Fibroblast of lung (primary cell): ENCODE data around the gene GDF11.

Source experiments
- CTCF ChIP-seq, 2 donors: IDR thresholded peaks in 1 of 2; conservative IDR thresholded peaks in 1 of 2; 1 replicate in 1 of 2; 2 replicates in 1 of 2; pipeline ENCODE4 v1.5.1; 2011 to 2012; ENCODE audit warnings: low read length in 2 of 2, control low read depth in 1 of 2, inconsistent platforms in 1 of 2, low read depth in 1 of 2, mild to moderate bottlenecking in 1 of 2
- EZH2 ChIP-seq: IDR thresholded peaks from 2 replicates; pipeline ENCODE4 v1.5.1; 2012; ENCODE audit warnings: low read length, control low read depth, mild to moderate bottlenecking; ENCODE audit errors: missing control alignments

- TF ChIP-seq CTCF (conservative IDR thresholded peaks at IDR 0.05 in 1 of 2, IDR thresholded peaks at IDR 0.05 in 1 of 2; ENCODE audit: low read depth in 1 of 2, low read length in 2 of 2) (peak; percentile 32 to 50), EZH2 (no peak)
Measured at GRCh38 chr12:55705782-55706402, 37.0 kb upstream of the GDF11 start.
